GM10847 (cell line): Measurements from ENCODE around the gene LUZP2.

ENCODE experiments used
- POLR2A ChIP-seq: IDR thresholded peaks from 2 replicates; pipeline ENCODE4 v1.6.1; 2011; ENCODE audit not compliant: insufficient read length; ENCODE audit errors: extremely low read depth

The LUZP2 gene

DNA sequence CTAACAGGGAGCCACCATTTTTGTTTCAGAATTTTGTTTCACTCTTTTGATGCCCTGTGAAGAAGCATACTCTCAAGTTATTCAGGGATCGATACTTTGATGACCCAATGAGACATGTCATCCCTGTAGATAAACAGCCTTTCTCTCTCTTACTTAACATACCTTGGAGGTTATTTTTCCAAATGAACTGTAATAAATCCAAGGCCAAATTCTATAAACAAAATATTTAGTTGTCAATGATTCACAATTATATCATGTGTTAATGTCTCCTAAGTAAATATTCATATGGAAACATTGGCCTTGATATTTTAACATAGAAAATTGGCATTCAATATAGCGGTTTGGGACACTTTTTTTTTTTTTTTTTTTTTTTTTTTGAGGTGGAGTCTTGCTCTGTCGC lies 97.5 kb downstream of the LUZP2 start:
- TF ChIP-seq POLR2A = no peak

DNA sequence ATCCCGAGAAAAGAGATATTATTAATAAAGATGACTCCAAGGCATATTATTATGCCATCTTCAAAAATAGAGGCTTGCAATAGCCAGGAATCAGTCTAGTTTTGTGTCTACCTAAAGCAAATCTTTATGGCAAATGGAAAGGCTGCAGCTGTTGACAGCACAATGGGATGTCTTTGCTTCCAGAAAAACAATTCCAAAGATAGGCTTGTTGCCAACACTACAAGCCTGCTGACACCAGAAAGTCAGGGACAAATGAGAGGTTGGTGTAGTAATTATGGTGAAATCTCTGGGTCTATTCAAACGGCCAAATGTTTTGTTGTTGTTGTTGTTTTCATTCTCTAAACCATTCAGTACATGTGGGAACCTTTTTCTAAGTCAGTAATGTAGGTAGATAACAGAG lies 101.8 kb downstream of the LUZP2 start:
- no peak for TF ChIP-seq POLR2A

DNA sequence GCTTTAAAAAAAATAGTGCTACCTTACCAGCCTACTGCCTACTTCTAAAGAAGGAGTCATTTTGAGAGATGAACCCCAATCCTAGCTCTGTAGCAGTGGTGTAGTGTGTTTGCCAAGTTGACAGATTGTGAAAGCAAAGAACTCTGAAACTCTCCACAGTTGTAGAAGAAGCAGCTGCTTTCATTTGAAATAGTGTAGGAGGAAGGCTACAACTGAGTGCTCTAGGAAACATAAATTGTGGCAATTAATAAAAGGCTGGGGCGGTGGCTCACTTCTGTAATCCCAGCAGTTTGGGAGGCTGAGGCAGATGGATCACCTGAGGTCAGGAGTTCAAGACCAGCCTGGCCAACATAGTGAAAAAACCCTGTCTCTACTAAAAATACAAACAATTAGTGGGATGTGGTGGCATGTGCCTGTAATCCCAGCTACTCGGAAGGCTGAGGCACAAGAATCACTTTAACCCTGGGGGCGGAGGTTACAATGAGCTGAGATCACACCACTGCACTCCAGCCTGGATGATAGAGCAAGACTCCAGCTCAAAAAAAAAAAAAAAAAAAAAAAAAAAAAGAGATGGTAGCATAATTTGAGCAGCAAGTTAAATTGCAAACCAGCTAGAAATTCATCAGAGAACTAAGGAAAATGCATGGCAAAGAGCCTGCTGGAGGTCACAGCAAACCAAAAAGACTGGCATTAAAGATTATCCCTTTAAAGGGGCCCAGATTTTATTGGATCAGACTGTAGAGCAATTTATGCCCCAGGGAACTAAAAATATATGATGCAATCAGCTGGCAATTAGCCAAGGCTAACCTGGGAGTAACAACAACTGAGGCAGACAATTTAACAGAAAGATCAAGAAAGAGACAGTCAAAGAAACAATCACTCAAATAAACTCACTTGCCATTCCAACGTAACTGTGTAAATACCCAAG lies 112.6 kb downstream of the LUZP2 start:
- no peak for TF ChIP-seq POLR2A

DNA sequence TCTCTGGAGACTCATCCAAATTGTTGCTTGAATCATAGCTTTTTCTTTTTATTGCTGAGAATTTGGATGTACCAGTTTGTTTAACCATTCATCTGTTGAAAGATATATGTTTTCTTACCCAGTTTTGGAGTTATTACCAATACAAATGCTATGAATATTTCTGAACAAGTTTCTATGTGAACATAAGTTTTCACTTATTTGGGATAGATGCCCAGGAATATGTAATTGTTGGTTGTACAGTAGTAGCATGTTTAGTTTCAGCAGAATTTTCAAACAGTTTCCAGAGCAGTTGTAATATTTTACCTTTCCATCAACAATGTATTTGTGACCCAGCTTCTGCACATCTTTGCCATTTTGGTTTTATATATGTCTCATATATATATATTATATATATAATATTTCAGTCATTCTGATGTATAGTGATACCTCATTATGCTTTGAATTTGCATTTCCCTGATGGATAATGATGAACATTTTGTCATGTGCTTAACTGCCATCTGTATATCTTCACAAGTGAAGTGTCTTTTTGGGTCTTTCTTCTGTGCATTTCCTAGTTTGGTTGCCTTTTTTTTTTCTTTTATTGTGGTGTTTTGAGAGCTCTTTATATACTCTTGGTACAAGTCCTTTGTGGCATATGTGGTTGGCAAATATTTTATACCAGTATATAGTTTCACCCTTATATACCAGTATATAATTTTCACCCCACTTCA lies 118.8 kb downstream of the LUZP2 start:
- TF ChIP-seq POLR2A = no peak

DNA sequence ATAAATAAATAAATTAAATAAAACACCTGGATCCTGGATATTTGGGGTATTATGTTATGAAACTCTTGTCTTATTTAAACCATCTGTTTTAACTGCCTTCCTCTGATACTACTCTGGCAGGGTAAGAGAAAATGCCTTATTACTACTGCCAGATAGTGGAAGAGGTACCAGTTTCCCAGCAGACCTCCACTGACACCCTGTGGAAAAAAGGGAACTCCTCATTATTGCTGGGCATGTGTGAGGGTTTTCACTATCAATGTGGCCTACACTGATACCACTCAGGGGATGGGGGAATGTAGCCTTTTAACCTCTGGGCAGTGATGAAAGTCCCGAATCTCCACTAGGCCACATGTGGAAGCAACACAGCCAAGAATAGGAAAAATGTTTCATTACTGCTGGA lies 121.0 kb downstream of the LUZP2 start:
- no peak for TF ChIP-seq POLR2A

DNA sequence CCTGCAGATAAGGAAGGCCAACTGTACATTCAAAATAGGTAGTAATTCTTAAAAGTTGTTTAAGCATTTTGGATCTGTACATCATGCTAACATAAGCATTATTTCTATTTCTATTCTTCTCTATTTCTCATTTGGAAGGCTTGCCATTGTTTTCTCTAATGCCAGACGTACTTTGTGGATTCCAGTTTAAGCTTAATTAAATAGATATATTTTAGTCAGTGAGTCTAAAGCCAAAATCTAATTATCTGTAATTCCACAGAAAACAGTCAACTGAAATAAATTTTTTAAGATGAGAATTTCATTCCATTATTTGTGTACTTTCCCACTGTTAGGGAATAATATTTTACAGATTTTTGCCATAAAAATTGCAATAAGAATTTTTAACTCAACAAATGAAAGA lies 123.0 kb downstream of the LUZP2 start:
- no peak for TF ChIP-seq POLR2A

DNA sequence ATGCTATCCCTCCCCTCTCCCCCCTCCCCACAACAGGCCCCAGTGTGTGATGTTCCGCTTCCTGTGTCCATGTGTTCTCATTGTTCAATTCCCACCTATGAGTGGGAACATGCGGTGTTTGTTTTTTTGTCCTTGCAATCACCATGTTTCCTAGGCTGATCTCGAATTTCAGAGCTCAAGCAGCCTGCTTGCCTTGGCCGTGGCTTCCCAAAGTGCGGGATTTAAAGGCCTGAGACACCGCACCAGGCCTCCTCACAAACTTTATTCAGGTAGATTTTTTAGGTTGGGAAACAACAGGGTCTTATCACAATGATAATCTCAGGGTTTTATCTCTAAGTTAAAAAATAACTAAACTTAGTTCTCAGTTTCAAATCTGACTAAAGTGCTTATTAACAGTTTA lies 125.4 kb downstream of the LUZP2 start:
- no peak for TF ChIP-seq POLR2A

DNA sequence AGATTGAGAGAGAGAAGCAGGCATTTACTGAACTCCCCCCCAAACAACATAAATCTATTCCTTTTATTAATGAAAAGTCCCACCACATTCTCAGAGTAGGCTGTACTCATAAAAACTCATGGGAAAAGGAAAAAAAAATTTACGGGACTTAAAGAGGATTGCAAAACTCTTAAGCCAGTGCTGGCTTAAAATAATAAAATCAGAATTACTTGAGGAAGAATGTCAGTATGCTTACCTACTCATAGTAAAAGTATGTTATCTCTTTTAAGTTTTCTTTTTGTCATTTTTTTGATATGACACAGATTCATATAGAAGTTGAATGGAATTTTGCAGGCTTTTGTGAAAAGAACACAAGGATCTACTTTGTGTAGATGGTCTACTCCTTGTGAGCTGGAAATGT lies 126.3 kb downstream of the LUZP2 start:
- no peak for TF ChIP-seq POLR2A

DNA sequence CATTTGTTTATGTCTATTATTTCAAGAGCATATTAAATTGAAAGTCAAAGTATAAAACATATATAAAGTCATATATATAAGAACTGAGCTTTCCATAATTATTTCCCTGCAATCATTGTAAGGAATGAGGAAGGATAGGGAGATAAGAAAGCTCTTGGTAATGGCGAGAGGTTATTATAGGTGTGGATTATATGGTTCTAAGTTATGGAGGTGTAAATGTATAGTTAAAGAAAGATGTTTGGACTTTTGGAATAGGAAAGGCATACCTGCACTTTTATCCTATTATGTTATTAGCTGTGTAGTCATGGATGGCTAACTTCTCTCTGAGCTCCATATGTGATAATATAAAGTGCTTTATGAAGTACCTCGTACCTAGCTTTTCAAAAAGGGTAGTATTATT lies 127.6 kb downstream of the LUZP2 start:
- TF ChIP-seq POLR2A = no peak

DNA sequence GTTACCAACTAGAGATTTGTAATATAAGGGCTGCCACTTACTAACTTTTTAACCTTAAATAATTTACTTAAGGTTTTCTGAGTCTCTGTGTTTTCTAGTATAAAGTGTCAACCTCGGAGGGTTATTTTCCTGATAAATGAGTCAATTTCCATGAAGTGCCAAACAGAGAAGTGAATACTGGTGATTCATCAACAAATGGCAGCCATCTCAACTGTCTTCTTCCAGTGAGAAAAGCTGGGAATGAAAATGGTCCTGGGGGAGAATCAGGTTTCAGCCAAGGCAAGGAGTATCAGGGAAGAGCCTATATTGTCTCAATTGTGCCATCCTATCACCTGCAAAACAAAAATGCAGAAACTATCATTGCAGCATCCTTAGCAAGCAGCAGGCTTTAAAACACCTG lies 129.1 kb downstream of the LUZP2 start:
- TF ChIP-seq POLR2A = no peak

DNA sequence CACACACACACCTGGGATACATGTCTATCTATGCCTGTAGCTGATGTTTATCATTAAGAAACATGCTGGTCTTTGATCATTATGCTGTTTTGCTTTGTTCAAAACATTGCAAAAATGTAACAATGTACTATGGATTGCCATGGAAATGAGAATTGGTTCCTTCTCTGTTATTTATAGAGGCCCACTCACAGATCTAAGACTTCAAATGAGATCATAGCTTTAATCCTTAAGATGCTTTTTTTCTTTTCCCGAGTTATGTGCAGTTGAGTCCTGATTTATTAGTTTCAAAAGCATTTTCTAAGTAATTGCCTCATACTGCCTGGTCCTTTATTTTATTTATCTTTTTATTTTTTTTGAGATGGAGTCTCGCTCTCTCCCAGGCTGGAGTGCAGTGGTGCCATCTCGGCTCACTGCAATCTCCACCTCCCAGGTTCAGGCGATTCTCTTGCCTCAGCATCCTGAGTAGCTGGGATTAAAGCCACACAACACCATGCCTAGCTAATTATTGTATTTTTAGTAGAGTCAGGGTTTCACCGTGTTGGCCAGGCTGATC lies 131.4 kb downstream of the LUZP2 start:
- no peak for TF ChIP-seq POLR2A

DNA sequence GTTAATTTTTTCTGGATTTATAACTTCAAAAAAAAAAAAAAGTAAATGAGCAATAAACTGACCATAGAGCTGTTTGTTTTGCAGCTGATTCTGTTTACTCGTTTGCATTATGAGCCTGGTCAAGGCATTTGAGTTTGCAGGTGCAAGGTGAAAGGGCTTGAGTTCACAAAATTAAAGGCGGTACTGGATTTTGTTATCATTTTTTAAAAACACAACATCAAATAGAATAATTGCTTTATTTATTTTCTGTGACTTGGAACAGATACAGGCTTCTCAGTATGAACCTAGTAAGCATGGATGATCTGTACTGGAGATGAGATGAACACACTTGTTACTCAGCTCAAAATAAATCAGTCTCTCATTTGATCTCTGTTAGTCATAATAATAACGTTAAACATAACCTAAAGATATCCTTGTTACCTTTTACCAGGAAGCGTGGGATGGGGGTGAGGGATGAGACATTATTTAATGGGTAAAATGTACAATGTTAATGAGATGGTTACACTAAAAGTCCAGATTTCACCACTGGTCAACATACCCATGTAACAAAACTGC lies 137.8 kb downstream of the LUZP2 start:
- no peak for TF ChIP-seq POLR2A

DNA sequence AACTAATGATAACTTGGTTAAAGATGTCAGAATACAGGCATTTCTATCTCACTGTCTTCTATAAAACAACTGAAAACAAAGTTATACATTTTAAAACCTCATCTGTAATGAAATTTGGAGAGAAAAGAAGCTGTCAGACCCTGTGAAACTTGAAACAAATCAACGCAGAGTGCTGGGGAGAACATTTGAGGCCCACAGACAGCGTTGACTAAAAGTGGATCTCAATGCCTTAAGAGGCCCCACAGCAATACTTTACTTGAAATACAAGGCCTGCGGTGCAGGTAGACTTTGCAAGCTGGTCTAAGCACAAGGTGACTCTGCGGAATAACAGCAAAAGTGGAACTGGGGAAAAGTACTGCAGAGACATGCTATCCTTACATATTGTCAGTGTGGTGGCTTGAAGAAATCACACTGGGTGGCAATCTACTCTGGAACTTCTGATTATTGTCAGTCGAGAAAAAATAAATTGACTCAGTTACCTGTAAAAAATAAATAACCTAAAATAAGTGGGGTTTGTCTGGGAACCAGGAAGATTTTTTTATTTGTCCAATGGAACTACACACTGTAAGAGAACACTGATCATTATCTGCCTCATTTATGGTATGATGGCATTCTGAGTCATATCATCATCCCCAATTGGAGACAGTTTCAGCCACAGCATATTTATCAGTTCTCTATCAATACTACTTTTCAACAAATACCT lies 138.9 kb downstream of the LUZP2 start:
- TF ChIP-seq POLR2A = no peak

DNA sequence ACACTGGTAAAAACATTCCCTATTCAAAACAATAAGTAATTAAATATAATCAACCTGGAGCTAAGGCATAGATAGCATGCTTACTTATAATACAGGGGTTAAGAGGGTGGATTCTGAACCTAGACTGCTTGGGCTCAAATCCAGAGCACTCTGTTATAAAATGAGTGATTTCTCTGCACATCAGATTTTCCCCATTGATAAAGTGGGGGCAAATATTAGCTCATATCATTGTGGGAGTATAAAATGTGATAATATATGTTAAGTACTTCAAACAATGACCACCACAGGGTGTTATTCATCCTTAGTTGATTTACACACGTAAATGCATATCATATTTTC lies 139.4 kb downstream of the LUZP2 start:
- no peak for TF ChIP-seq POLR2A

DNA sequence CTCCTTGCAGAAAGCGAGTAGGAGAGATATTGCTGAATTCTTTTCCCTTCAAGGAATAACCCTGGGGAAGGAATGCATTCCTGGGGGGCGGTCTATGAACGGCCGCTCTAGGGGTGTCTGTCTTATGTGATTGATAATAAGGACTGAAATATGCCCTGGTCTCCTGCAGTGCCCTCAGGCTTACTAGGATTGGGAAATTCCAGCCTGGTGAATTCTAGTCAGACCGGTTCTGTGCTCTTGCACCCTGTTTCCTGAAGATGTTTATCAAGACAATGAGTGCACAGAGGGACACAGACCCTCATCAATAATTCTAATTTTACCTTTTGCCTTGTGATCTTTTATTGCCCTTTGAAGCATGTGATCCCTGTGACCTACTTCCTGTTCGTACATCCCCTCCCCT lies 140.7 kb downstream of the LUZP2 start:
- no peak for TF ChIP-seq POLR2A
